RPMI7951 (cell line): ENCODE data around the gene ZNF334. TPM values are rescaled to one million over a fixed set of nuclear protein-coding genes. Genes with fewer than 3 reads are reported as not detected.

ENCODE experiments used
- DNase-seq: peaks from one replicate; pipeline ENCODE4 v3.0.0-alpha.2; 2012; ENCODE audit warnings: low read depth
- total RNA-seq: library from RNA; depleted of rRNA; stranded (reverse); fragments of >200 nt; shearing (Covaris generic); gene quantifications from 2 replicates; pipeline ENCODE4 v1.2.3, GENCODE V29; 2014; rRNA removed

Gene ZNF334
- total RNA-seq, 1 experiment from 2014 or later: not detected

DNA sequence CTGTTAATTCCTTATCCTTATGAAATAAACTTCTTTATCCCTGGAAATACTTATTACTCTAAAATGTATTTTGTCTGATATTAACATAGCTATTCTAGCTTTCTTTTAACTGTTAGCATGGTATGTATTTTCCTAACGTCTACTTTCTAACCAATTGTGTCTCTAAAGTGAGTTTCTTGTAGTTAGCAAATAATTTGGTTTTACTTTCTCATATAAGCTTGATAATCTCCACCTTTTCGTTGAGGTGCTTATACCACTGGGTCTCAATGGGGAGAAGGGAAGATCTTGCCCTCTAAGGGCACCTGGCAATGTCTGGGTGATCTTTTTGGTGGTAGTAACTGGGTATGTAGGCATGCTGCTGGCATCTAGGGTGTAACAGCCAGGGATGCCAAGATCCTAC is 25.7 kb downstream of the ZNF334 start:
- no peak for DNase-seq

GRCh38 chr20:46485431-46485830 is 27.9 kb downstream of the ZNF334 start:
- no peak for DNase-seq

GRCh38 chr20:46484954-46485353 is 28.4 kb downstream of the ZNF334 start:
- DNase-seq: no peak

GRCh38 chr20:46483879-46484278 is 29.5 kb downstream of the ZNF334 start:
- no peak for DNase-seq

DNA sequence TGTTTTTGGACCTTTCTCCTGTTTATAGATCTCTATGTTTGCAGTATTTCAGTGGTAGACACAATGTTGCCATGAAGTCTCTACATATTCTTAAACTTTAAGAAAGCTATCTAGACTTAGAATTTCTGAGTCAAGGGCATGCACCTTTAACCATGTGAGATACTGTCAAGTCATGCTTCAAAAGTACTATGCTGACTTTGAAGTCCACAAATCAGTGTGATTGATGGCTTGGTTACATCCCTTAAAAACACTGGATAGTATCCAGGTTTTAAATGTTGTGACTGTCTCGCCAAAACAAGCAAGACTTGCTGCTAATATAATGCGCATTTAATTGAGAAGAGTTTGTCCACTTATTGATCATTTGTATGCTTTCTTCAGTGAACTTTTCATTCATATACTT is 30.5 kb downstream of the ZNF334 start:
- DNase-seq: no peak

- DNase-seq: no peak
These were observed 35.7 kb downstream of the ZNF334 start for GRCh38 chr20:46477640-46478039.

DNA sequence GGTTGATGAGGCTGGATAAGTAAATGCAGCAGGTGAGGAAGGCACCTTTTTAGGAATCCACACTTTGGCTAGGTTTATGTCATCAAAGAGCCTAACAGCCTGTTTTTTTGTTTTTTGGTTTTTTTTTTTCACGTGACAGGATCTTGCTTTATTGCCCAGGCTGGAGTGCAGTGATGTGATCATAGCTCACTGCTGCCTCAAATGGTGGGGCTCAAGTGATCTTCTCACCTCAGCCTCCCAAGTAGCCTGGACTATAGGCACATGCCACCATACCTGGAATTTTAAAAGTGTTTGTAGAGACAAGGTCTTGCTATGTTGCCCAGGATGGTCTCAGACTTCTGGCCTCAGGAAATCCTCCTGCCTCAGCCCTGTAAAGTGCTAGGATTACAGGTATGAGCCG is 36.1 kb downstream of the ZNF334 start:
- no peak for DNase-seq

DNA sequence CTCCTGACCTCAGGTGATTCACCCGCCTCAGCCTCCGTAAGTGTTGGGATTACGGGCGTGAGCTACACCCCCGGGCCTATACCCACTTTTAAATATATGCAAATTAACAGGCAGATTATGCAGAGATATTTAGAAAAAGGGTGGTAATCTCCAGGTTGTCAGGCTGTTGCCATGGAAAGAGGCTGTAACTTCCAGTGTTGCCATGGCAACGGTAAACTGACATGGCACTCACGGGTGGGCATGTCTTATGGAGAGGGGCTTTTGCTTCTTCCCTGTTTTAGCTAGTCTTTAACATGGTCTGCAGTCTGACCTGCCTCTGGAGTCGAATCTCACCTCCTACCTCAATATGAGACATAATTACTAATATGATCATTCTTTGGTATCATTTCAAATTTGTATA is 44.9 kb downstream of the ZNF334 start:
- DNase-seq: no peak

DNA sequence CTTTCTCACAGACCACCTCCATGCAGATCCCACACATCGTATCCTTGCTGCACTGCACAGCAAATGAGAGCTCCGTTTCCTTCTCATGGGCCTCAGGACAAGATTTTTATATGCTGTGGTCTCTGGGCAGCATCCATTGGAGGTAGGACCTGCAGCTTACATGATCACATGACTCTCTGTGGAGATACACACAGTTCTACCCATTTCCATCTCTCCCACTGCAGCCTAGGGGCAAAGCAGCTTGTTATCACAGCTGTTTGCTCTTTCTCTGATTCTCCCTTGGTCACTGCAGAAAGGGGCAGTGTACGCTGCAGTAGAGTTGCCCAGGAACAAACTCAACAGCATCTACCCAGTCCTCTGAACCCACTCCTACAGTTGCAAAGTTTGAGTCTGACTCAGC is 48.9 kb downstream of the ZNF334 start:
- no peak for DNase-seq

DNA sequence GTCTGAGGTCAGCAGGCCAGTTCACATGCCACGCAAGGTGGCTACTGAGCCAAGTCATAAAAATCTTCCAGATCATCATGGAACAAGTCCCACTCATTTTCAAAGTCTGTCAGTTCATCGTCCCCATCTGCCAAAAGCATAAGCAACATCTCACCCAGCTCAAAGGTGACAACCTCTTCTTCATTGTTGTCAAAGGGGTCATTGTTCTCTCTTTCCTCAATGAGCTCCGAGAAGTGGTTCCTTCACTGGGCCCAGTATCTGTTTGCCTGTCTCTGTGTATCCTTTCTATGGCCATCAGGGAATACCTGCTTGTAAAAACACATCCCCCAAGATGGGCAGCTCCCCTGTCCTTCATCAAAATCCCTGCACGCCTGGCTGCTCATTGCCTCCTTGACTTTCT is 49.5 kb downstream of the ZNF334 start:
- DNase-seq: no peak

GRCh38 chr20:46461808-46462207 is 51.6 kb downstream of the ZNF334 start:
- no peak for DNase-seq

- DNase-seq: no peak
These were observed 54.3 kb downstream of the ZNF334 start for GRCh38 chr20:46458866-46459750.

GRCh38 chr20:46456255-46457028 is 56.9 kb downstream of the ZNF334 start:
- DNase-seq: no peak

DNA sequence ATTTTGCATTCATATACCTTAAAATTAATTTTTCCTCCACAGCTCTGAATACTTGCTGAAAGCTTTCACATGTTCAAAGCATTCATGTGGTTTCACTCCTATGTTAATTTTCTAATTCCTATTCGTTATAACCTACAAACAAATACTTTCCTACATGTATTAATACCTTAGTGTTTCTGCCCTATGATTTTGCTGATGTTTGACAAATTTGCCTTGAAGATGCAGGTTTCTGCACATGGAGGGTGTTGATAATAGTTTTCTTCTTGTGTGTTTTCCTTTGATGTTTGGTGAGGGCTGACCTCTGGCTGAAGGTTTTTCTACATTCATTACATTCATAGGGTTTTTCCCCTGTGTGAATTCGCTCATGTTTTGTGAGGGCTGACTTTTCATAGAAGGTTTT is 57.6 kb downstream of the ZNF334 start:
- no peak for DNase-seq

Other genes starting within 250 kb of the ZNF334 start
- gene CDH22, start 205.1 kb downstream of the ZNF334 start, total RNA-seq: not detected in 2 replicates
- gene ELMO2, start 106.9 kb downstream of the ZNF334 start, total RNA-seq: 34.3 and 41.2 TPM in 2 replicates
- not detected in 2 replicates for gene OCSTAMP, start 37.1 kb upstream of the ZNF334 start, total RNA-seq
- 1.7 and 4.1 TPM in 2 replicates for gene SLC13A3, start 137.9 kb upstream of the ZNF334 start, total RNA-seq
- gene TP53RK, start 175.9 kb upstream of the ZNF334 start, total RNA-seq: 33.1 and 36.2 TPM in 2 replicates
- 20.4 and 23.4 TPM in 2 replicates for gene SLC2A10, start 196.1 kb upstream of the ZNF334 start, total RNA-seq